ENCODE measurements around the gene SERF2. TPM values are rescaled to one million over a fixed set of nuclear protein-coding genes. Genes with fewer than 3 reads are reported as not detected.
A peak's percentile ranks its signal among the peaks of the same experiment; 100 is the strongest.
"Not testable (repeated sequence)": the region's sequence is repeated elsewhere in the genome, so short reads cannot be mapped to it uniquely, and the experiment has no call there.

SERF2 gene
- total and polyA plus RNA-seq, 2 of the 13 experiments (the other 11 are each of a cell fraction or from before 2014, with no cell fraction given) = 811 to 1,257 TPM

DNA sequence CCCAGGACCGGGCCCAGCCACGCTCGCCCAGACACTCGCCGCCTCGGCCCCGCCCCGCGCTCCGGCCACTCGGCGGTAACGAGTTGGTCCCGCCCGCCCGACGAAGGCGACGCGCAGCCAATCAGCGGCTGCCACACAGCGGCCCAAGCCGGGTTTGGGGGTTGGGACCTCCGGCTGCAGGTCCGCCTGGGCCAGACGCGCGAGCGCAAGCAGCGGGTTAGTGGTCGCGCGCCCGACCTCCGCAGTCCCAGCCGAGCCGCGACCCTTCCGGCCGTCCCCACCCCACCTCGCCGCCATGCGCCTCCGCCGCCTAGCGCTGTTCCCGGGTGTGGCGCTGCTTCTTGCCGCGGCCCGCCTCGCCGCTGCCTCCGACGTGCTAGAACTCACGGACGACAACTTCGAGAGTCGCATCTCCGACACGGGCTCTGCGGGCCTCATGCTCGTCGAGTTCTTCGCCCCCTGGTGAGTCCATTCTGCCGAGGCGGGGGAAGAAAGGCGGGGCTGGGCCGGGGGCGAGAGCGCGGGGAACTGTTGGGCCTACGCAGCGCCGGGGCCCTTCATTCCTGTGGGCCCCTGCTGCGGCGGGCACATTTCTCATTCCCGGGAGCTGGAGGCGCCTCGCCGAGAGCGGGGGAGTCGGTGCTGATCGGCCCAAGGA lies 45.7 kb upstream of the SERF2 start, which contains the start of gene PDIA3 (continued):
- peak; percentile 66 for TF ChIP-seq SALL2 (CRISPR knock-in tag; IDR thresholded peaks at IDR 0.05)
- peak; percentile 45; the same call in 1 of the 2 replicates for TF ChIP-seq ZNF891 (CRISPR knock-in tag; IDR thresholded peaks at IDR 0.05)
- TF ChIP-seq ZNF354B (CRISPR knock-in tag; IDR thresholded peaks at IDR 0.05) = 0 out of 2 replicates have a peak, but pooled peaks have one; percentile 20
- TF ChIP-seq ISL2 (CRISPR knock-in tag; IDR thresholded peaks at IDR 0.05) = 0 out of 2 replicates have a peak, but pooled peaks have one; percentile 50
- 0 out of 2 replicates have a peak, but pooled peaks have one; percentile 84 for TF ChIP-seq MTF2 (CRISPR knock-in tag; IDR thresholded peaks at IDR 0.05; ENCODE audit: borderline replicate concordance)
- peak; percentile 86 for TF ChIP-seq ZC3H13 (CRISPR knock-in tag; IDR thresholded peaks at IDR 0.05)
- TF ChIP-seq TGIF2 (CRISPR knock-in tag; IDR thresholded peaks at IDR 0.05) = peak; percentile 81
- TF ChIP-seq MAZ (IDR thresholded peaks at IDR 0.05; ENCODE audit: borderline replicate concordance, low read depth, low read length) = not testable (repeated sequence)
- TF ChIP-seq MAZ (CRISPR knock-in tag; IDR thresholded peaks at IDR 0.05; ENCODE audit: low read depth) = peak; percentile 87
- TF ChIP-seq RARA (CRISPR knock-in tag; IDR thresholded peaks at IDR 0.05) = 0 out of 2 replicates have a peak, but pooled peaks have one; percentile 24
- TF ChIP-seq POLR2AphosphoS5 (IDR thresholded peaks at IDR 0.05; ENCODE audit: low read depth, low read length) = peak; percentile 80
- TF ChIP-seq ZNF501 (CRISPR knock-in tag; IDR thresholded peaks at IDR 0.05) = peak; percentile 73
- TF ChIP-seq ARNT2 (CRISPR knock-in tag; IDR thresholded peaks at IDR 0.05; ENCODE audit: low read depth) = peak; percentile 84
- peak; percentile 55; the same call in 1 of the 2 replicates for TF ChIP-seq POGZ (CRISPR knock-in tag; IDR thresholded peaks at IDR 0.05)
- peak; percentile 81 for TF ChIP-seq SALL1 (CRISPR knock-in tag; IDR thresholded peaks at IDR 0.05)
- 0 out of 2 replicates have a peak, but pooled peaks have one; percentile 42 for TF ChIP-seq CHCHD3 (CRISPR knock-in tag; IDR thresholded peaks at IDR 0.05)
- 0 out of 2 replicates have a peak, but pooled peaks have one; percentile 60 for TF ChIP-seq ZNF224 (CRISPR knock-in tag; IDR thresholded peaks at IDR 0.05)
- TF ChIP-seq EED (CRISPR knock-in tag; IDR thresholded peaks at IDR 0.05) = peak; percentile 25; the same call in 1 of the 2 replicates
- TF ChIP-seq, protein P1, sequence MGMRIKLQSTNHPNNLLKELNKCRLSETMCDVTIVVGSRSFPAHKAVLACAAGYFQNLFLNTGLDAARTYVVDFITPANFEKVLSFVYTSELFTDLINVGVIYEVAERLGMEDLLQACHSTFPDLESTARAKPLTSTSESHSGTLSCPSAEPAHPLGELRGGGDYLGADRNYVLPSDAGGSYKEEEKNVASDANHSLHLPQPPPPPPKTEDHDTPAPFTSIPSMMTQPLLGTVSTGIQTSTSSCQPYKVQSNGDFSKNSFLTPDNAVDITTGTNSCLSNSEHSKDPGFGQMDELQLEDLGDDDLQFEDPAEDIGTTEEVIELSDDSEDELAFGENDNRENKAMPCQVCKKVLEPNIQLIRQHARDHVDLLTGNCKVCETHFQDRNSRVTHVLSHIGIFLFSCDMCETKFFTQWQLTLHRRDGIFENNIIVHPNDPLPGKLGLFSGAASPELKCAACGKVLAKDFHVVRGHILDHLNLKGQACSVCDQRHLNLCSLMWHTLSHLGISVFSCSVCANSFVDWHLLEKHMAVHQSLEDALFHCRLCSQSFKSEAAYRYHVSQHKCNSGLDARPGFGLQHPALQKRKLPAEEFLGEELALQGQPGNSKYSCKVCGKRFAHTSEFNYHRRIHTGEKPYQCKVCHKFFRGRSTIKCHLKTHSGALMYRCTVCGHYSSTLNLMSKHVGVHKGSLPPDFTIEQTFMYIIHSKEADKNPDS (CRISPR knock-in tag; IDR thresholded peaks at IDR 0.05) = peak; percentile 62; the same call in 1 of the 2 replicates
- TF ChIP-seq MXD4 (CRISPR knock-in tag; IDR thresholded peaks at IDR 0.05) = peak; percentile 62
- TF ChIP-seq ZNF589 (CRISPR knock-in tag; conservative IDR thresholded peaks at IDR 0.05) = peak; percentile 85; the same call in 1 of the 2 replicates
- TF ChIP-seq, protein P2, sequence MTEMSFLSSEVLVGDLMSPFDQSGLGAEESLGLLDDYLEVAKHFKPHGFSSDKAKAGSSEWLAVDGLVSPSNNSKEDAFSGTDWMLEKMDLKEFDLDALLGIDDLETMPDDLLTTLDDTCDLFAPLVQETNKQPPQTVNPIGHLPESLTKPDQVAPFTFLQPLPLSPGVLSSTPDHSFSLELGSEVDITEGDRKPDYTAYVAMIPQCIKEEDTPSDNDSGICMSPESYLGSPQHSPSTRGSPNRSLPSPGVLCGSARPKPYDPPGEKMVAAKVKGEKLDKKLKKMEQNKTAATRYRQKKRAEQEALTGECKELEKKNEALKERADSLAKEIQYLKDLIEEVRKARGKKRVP (CRISPR knock-in tag; IDR thresholded peaks at IDR 0.05) = 0 out of 4 replicates have a peak, but pooled peaks of 1 of the 2 experiments have one; percentile 39
- TF ChIP-seq RFXAP (CRISPR knock-in tag; IDR thresholded peaks at IDR 0.05; ENCODE audit: borderline replicate concordance) = peak; percentile 78; the same call in 1 of the 2 replicates
- TF ChIP-seq ZNF776 (CRISPR knock-in tag; IDR thresholded peaks at IDR 0.05) = peak; percentile 90
- peak; percentile 20 for TF ChIP-seq NKX3-1 (CRISPR knock-in tag; IDR thresholded peaks at IDR 0.05)
- TF ChIP-seq ZNF761 (CRISPR knock-in tag; conservative IDR thresholded peaks at IDR 0.05) = 0 out of 2 replicates have a peak, but pooled peaks have one; percentile 39
- peak; percentile 88 for TF ChIP-seq ZNF749 (CRISPR knock-in tag; IDR thresholded peaks at IDR 0.05; ENCODE audit: borderline replicate concordance)
- peak; percentile 96 for TF ChIP-seq DR1 (CRISPR knock-in tag; IDR thresholded peaks at IDR 0.05)
- TF ChIP-seq THAP11 (CRISPR knock-in tag; IDR thresholded peaks at IDR 0.05) = peak; percentile 75
- peak; percentile 96 for TF ChIP-seq POLR2G (IDR thresholded peaks at IDR 0.05; ENCODE audit: low read depth, low read length)

Data from HepG2 (cell line).